GM12878 (cell line): ENCODE results near the gene SLC12A7. TPM values are rescaled to one million over a fixed set of nuclear protein-coding genes. Genes with fewer than 3 reads are reported as not detected.

Source experiments
- ATAC-seq: fragments of 200-7000 bp; cut with Tn5 transposase; 3 replicates; pipeline ENCODE4 v1.9.1; 2020; ENCODE audit warnings: mild to moderate bottlenecking, moderate library complexity
- BruUV-seq: library from RNA; stranded (reverse); fragments of 400-500 nt; replicated peaks from 2 replicates; lab custom pipeline; 2021; lab: Mats Ljungman, UMichigan
- CTCF ChIA-PET: fragments of 300-600 bp; sonication (Branson Sonifier 250); formaldehyde crosslinking; extraction: SDS; loops from one replicate; lab custom pipeline; 2021; ENCODE audit warnings: inconsistent platforms; lab: Yijun Ruan, JAX
- POLR2A ChIA-PET: fragments of 350-600 bp; formaldehyde crosslinking; extraction: SDS; loops from one replicate; lab custom pipeline; 2021; ENCODE audit warnings: inconsistent platforms; lab: Charles Lee
- RAD21 ChIA-PET: fragments of 300-600 bp; sonication (Branson Sonifier 250); formaldehyde crosslinking; loops from one replicate; lab custom pipeline; 2023; ENCODE audit warnings: antibody characterized with exemption; ENCODE audit not compliant: unreplicated experiment; lab: Charles Lee
- SMC1A ChIA-PET: fragments of 300-600 bp; sonication (Branson Sonifier 250); formaldehyde crosslinking; loops from one replicate; lab custom pipeline; 2023; ENCODE audit not compliant: unreplicated experiment, uncharacterized antibody; lab: Charles Lee
- DNase-seq: peaks from one replicate; pipeline ENCODE4 v3.0.0-alpha.2; 2011; ENCODE audit warnings: low read depth, low spot score
- FAIRE-seq: peaks from 3 replicates; lab custom pipeline; 2011; peaks lifted over from hg19 to GRCh38; lab: Jason Lieb, UNC
- H2AFZ ChIP-seq: 2 replicates; pipeline ENCODE4 v1.6.0; 2011; ENCODE audit warnings: low read depth, low read length, control low read depth; ENCODE audit not compliant: control insufficient read depth
- H3K27ac ChIP-seq: 2 replicates; pipeline ENCODE4 v1.5.1; 2011; ENCODE audit warnings: control low read depth; ENCODE audit not compliant: control insufficient read depth, insufficient read depth
- H3K27me3 ChIP-seq, 2 experiments: replicated peaks in 1 of 2; 2 replicates each; pipeline versions ENCODE4 v1.6.0 to v1.6.1; 2011; ENCODE audit warnings: low read length in 1 of 2; ENCODE audit not compliant: control insufficient read depth in 2 of 2, insufficient read depth in 2 of 2
- H3K36me3 ChIP-seq, 2 experiments: 2 replicates each; pipeline ENCODE4 v1.5.1; 2011; ENCODE audit warnings: low read length in 1 of 2; ENCODE audit not compliant: control insufficient read depth in 2 of 2, insufficient read depth in 2 of 2
- H3K4me1 ChIP-seq: 2 replicates; pipeline ENCODE4 v1.6.1; 2011; ENCODE audit warnings: mild to moderate bottlenecking, low read length, moderate library complexity, mixed read lengths; ENCODE audit not compliant: control insufficient read depth, insufficient read depth
- H3K4me2 ChIP-seq: 2 replicates; pipeline ENCODE4 v1.6.0; 2011; ENCODE audit warnings: control low read depth; ENCODE audit not compliant: control insufficient read depth, insufficient read depth
- H3K4me3 ChIP-seq: fragments of 200-600 bp; sonication (generic); 2 replicates; pipeline ENCODE4 v1.5.1; 2016
- H3K79me2 ChIP-seq: 2 replicates; pipeline ENCODE4 v1.6.0; 2011; ENCODE audit warnings: low read length; ENCODE audit not compliant: control insufficient read depth, insufficient read depth
- H3K9ac ChIP-seq: 2 replicates; pipeline ENCODE4 v1.8.0; 2011; ENCODE audit warnings: low read length, control low read depth, mixed read lengths; ENCODE audit not compliant: control insufficient read depth, insufficient read depth
- H3K9me3 ChIP-seq: replicated peaks from 3 replicates; pipeline ENCODE4 v1.5.1; 2011; ENCODE audit warnings: mild to moderate bottlenecking, low read length; ENCODE audit not compliant: control insufficient read depth, insufficient read depth
- H4K20me1 ChIP-seq: 2 replicates; pipeline ENCODE4 v1.6.0; 2011; ENCODE audit not compliant: control insufficient read depth, insufficient read depth
- BACH1 ChIP-seq: fragments of 450-650 bp; IDR thresholded peaks from 2 replicates; pipeline ENCODE4 v1.6.1; 2017; ENCODE audit warnings: mild to moderate bottlenecking, borderline replicate concordance
- BMI1 ChIP-seq: fragments of 450-650 bp; IDR thresholded peaks from 2 replicates; pipeline ENCODE4 v1.6.1; 2016; ENCODE audit warnings: mild to moderate bottlenecking, moderate library complexity, borderline replicate concordance
- CHD1 ChIP-seq: IDR thresholded peaks from 2 replicates; pipeline ENCODE4 v1.6.1; 2012; ENCODE audit warnings: low read depth, low read length, improper control_type of control experiment
- FOS ChIP-seq: IDR thresholded peaks from 3 replicates; pipeline ENCODE4 v1.6.1; 2011; ENCODE audit warnings: borderline replicate concordance; ENCODE audit not compliant: insufficient read length; ENCODE audit errors: extremely low read depth
- NBN ChIP-seq: fragments of 450-650 bp; IDR thresholded peaks from 2 replicates; pipeline ENCODE4 v1.6.1; 2016
- RB1 ChIP-seq: fragments of 450-650 bp; formaldehyde crosslinking; IDR thresholded peaks from 2 replicates; pipeline ENCODE4 v1.6.1; 2017; ENCODE audit warnings: mild to moderate bottlenecking, borderline replicate concordance
- RFX5 ChIP-seq: IDR thresholded peaks from 2 replicates; pipeline ENCODE4 v1.6.1; 2011; ENCODE audit warnings: low read depth, low read length, improper control_type of control experiment
- SIX5 ChIP-seq: IDR thresholded peaks from 2 replicates; pipeline ENCODE4 v1.6.1; 2011; ENCODE audit warnings: mild to moderate bottlenecking, low read depth, low read length, moderate library complexity; ENCODE audit not compliant: severe bottlenecking
- TAF1 ChIP-seq: IDR thresholded peaks from 2 replicates; pipeline ENCODE4 v1.6.1; 2011; ENCODE audit warnings: mild to moderate bottlenecking, low read depth, low read length, borderline replicate concordance
- ZBTB33 ChIP-seq: fragments of 450-650 bp; IDR thresholded peaks from 2 replicates; pipeline ENCODE4 v1.6.1; 2017; ENCODE audit warnings: mild to moderate bottlenecking
- ZBTB4 ChIP-seq: fragments of 450-650 bp; formaldehyde crosslinking; IDR thresholded peaks from 2 replicates; pipeline ENCODE4 v1.4.0; 2022; ENCODE audit warnings: mild to moderate bottlenecking, moderate library complexity
- ZNF217 ChIP-seq: fragments of 450-650 bp; IDR thresholded peaks from 2 replicates; pipeline ENCODE4 v1.6.1; 2017; ENCODE audit warnings: antibody characterized with exemption, mild to moderate bottlenecking
- ZNF384 ChIP-seq: IDR thresholded peaks from 2 replicates; pipeline ENCODE4 v1.6.1; 2012; ENCODE audit warnings: low read depth, mild to moderate bottlenecking, low read length, improper control_type of control experiment, borderline replicate concordance
- WGBS: methylation state at CpG from one replicate; pipeline ENCODE4 v1.1.6; 2016; ENCODE audit warnings: low lambda C conversion rate; ENCODE audit not compliant: insufficient replicate concordance, insufficient coverage; ENCODE audit errors: missing lambda C conversion rate; 5-methylcytosine and 5-hydroxymethylcytosine counted together
- in situ Hi-C: fragments of 300-500 bp; cut with MboI; formaldehyde crosslinking; loops from 9 replicates; pipeline ENCODE4 v1.14.3; 2018; ENCODE audit warnings: mixed read lengths
- intact Hi-C: fragments of 100-400 bp; cut with micrococcal nuclease; formaldehyde crosslinking; loops from one replicate; pipeline ENCODE4 v1.14.2; 2022; ENCODE audit not compliant: unreplicated experiment
- polyA plus RNA-seq, 11 experiments: library from polyadenylated mRNA; depleted of rRNA in 4 of 11; unstranded in 6 of 11; stranded (reverse) in 5 of 11; fragments of >200 nt; fragmentation: Nextera tagmentation in 4 of 11; fragmentation: Illumina TruSeq in 1 of 11; extraction: Ambion mirVana in 4 of 11; extraction: Trizol in 1 of 11; gene quantifications; 1 replicate in 1 of 11; 2 replicates in 10 of 11; pipeline versions ENCODE4 v1.2.1 to v1.2.3, GENCODE V29; 2011 to 2016; ENCODE audit warnings: inconsistent platforms in 2 of 11, missing spikeins in 2 of 11, low read depth in 1 of 11
- total RNA-seq, 4 experiments: library from RNA; depleted of rRNA in 3 of 4; stranded (reverse); fragments of >200 nt in 3 of 4; fragmentation: Illumina TruSeq in 1 of 4; extraction: Trizol in 1 of 4; gene quantifications; 2 replicates each; pipeline versions ENCODE4 v1.2.1 to v1.2.3, GENCODE V29; 2013 to 2021
- TF ChIP-seq, protein P1 (sequence below): IDR thresholded peaks from 2 replicates; pipeline ENCODE4 v1.6.1; 2012; ENCODE audit warnings: mild to moderate bottlenecking, low read depth, low read length

The SLC12A7 gene
- total and polyA plus RNA-seq, 10 of the 15 experiments (the other 5 are each of a cell fraction or from before 2014, with no cell fraction given) = 0.10 to 10.0 (median 2.9) TPM

GRCh38 chr5:1100664-1101574, 10.9 kb downstream of the SLC12A7 start:
- H3K27ac ChIP-seq = no peak overlapping the region
- CTCF ChIA-PET = no interaction called here
- no peaks in the 10 kb centered on the region for H3K36me3 ChIP-seq
- H3K4me2 ChIP-seq = no peak overlapping the region
- no peaks in the 10 kb centered on the region; the same call in 1 of the 2 replicates for H3K79me2 ChIP-seq
- no TSS peak for BruUV-seq
- no peaks in the 10 kb centered on the region for H3K9me3 ChIP-seq
- no peak for FAIRE-seq
- SMC1A ChIA-PET = interaction anchor here (0.9 kb wide), 1 partner anchor 10 kb away, joined by 3 read pairs; no protein-coding TSS in a partner anchor
- H3K9ac ChIP-seq = no peak overlapping the region
- POLR2A ChIA-PET = no interaction called here
- no peak overlapping the region for H2AFZ ChIP-seq
- intact Hi-C loops = no loop called here
- in situ Hi-C loops = loop anchor here (5.0 kb wide), 1 partner anchor 89 kb away; no protein-coding TSS in a partner anchor
- RAD21 ChIA-PET = no interaction called here
- H3K4me3 ChIP-seq = no peak overlapping the region
- 47% methylated on average over 32 of the region's 33 CpGs for WGBS
- H3K27me3 ChIP-seq = no peaks in the 10 kb centered on the region
- no peak for ATAC-seq
- no peaks in the 10 kb centered on the region for H4K20me1 ChIP-seq
- H3K4me1 ChIP-seq = no peaks in the 10 kb centered on the region
- no peak for DNase-seq
- no peak for TF ChIP-seq BMI1
- TF ChIP-seq ZBTB33 = no peak
- TF ChIP-seq ZNF384 = no peak
- no peak for TF ChIP-seq CHD1
- no peak for TF ChIP-seq NBN
- TF ChIP-seq RFX5 = no peak
- TF ChIP-seq ZBTB4 (CRISPR knock-in tag) = no peak
- no peak for TF ChIP-seq FOS
- no peak for TF ChIP-seq ZNF217
- no peak for TF ChIP-seq TAF1
- TF ChIP-seq SIX5 = no peak
- TF ChIP-seq, protein P1, sequence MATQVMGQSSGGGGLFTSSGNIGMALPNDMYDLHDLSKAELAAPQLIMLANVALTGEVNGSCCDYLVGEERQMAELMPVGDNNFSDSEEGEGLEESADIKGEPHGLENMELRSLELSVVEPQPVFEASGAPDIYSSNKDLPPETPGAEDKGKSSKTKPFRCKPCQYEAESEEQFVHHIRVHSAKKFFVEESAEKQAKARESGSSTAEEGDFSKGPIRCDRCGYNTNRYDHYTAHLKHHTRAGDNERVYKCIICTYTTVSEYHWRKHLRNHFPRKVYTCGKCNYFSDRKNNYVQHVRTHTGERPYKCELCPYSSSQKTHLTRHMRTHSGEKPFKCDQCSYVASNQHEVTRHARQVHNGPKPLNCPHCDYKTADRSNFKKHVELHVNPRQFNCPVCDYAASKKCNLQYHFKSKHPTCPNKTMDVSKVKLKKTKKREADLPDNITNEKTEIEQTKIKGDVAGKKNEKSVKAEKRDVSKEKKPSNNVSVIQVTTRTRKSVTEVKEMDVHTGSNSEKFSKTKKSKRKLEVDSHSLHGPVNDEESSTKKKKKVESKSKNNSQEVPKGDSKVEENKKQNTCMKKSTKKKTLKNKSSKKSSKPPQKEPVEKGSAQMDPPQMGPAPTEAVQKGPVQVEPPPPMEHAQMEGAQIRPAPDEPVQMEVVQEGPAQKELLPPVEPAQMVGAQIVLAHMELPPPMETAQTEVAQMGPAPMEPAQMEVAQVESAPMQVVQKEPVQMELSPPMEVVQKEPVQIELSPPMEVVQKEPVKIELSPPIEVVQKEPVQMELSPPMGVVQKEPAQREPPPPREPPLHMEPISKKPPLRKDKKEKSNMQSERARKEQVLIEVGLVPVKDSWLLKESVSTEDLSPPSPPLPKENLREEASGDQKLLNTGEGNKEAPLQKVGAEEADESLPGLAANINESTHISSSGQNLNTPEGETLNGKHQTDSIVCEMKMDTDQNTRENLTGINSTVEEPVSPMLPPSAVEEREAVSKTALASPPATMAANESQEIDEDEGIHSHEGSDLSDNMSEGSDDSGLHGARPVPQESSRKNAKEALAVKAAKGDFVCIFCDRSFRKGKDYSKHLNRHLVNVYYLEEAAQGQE = no peak
- TF ChIP-seq BACH1 = no peak
- no peak for TF ChIP-seq RB1
